Myocyte (in vitro differentiated cells): Measurements from ENCODE around the gene BEND5. TPM values are rescaled to one million over a fixed set of nuclear protein-coding genes. Genes with fewer than 3 reads are reported as not detected.

Experiments
- DNase-seq: peaks from one replicate; pipeline ENCODE4 v3.0.0-alpha.2; 2012; ENCODE audit warnings: low read depth
- total RNA-seq: library from RNA; depleted of rRNA; stranded (reverse); fragments of >200 nt; gene quantifications from 2 replicates; pipeline ENCODE4 v1.2.3, GENCODE V29; 2014

Gene BEND5
- total RNA-seq, 1 donor from 2014 or later: 0.29 TPM

GRCh38 chr1:48683839-48684238 is 92.9 kb downstream of the BEND5 start:
- no peak for DNase-seq

GRCh38 chr1:48681476-48682305 is 95.0 kb downstream of the BEND5 start:
- no peak for DNase-seq

- DNase-seq: no peak
These were observed 96.2 kb downstream of the BEND5 start for GRCh38 chr1:48680411-48681035.

GRCh38 chr1:48679859-48680258 is 96.8 kb downstream of the BEND5 start:
- DNase-seq: no peak

- DNase-seq: no peak
These were observed 97.8 kb downstream of the BEND5 start for GRCh38 chr1:48678710-48679505.
